Kidney (tissue), 14 donors: ENCODE results near the gene ACVR1. TPM values are rescaled to one million over a fixed set of nuclear protein-coding genes. Genes with fewer than 3 reads are reported as not detected.
A peak's percentile ranks its signal among the peaks of the same experiment; 100 is the strongest.

Source experiments
- DNase-seq, 5 donors: peaks; one replicate each; pipeline ENCODE4 v3.0.0-alpha.2; 2013 to 2020
- FAIRE-seq: peaks from 2 replicates; lab custom pipeline; 2012; peaks lifted over from hg19 to GRCh38; lab: Jason Lieb, UNC
- H3K27ac ChIP-seq, 2 donors: one replicate each; pipeline ENCODE4 v1.7.0; 2013; ENCODE audit warnings: low read depth in 2 of 2, low read length in 2 of 2, inconsistent platforms in 1 of 2
- H3K27me3 ChIP-seq: one replicate; pipeline ENCODE4 v1.7.1; 2013; ENCODE audit warnings: low read length, inconsistent platforms; ENCODE audit not compliant: control insufficient read depth, insufficient read depth
- H3K36me3 ChIP-seq, 3 donors: one replicate each; pipeline versions ENCODE4 v1.7.0 to v1.7.1; 2013; ENCODE audit warnings: low read length in 3 of 3, control low read depth in 1 of 3, inconsistent platforms in 1 of 3; ENCODE audit not compliant: insufficient read depth in 3 of 3, control insufficient read depth in 2 of 3
- H3K4me1 ChIP-seq, 3 donors: one replicate each; pipeline versions ENCODE4 v1.7.0 to v1.7.1; 2013; ENCODE audit warnings: low read length in 3 of 3, inconsistent platforms in 1 of 3, low read depth in 1 of 3; ENCODE audit not compliant: control insufficient read depth in 2 of 3, insufficient read depth in 2 of 3
- H3K4me3 ChIP-seq, 3 donors: one replicate each; pipeline versions ENCODE4 v1.7.0 to v1.8.1; 2013; ENCODE audit warnings: low read length in 3 of 3, control low read depth in 1 of 3, inconsistent platforms in 1 of 3
- H3K9ac ChIP-seq, 3 donors: one replicate each; pipeline versions ENCODE4 v1.7.0 to v1.7.1; 2013; ENCODE audit warnings: low read length in 3 of 3, control low read depth in 1 of 3, inconsistent platforms in 1 of 3
- H3K9me3 ChIP-seq, 3 donors: one replicate each; pipeline versions ENCODE4 v1.7.0 to v1.7.1; 2013; ENCODE audit warnings: low read length in 3 of 3, control low read depth in 1 of 3, inconsistent platforms in 1 of 3; ENCODE audit not compliant: control insufficient read depth in 2 of 3, insufficient read depth in 1 of 3
- CTCF ChIP-seq: IDR thresholded peaks from 3 replicates; pipeline ENCODE4 v1.5.1; 2012; ENCODE audit warnings: mild to moderate bottlenecking, moderate library complexity, borderline replicate concordance; ENCODE audit not compliant: insufficient read depth; ENCODE audit errors: extremely low read depth
- intact Hi-C: fragments of 100-400 bp; cut with DNase I; formaldehyde crosslinking; loops from one replicate; pipeline ENCODE4 v1.11.1; 2022
- polyA plus RNA-seq: library from polyadenylated mRNA; stranded (reverse); fragments of 350-450 nt; fragmentation: Illumina TruSeq; extraction: RNeasy Lipid Tissue Mini Kit (QIAGEN cat#74804); gene quantifications from one replicate; pipeline ENCODE4 v1.2.3, GENCODE V29; 2014; ENCODE audit warnings: low read depth, low replicate concordance; ENCODE audit not compliant: insufficient read depth
- total RNA-seq: library from RNA; stranded (reverse); fragmentation: NEBNext Ultra II Directional; extraction: Animal tissue kit (Norgen Biotek cat#: 25700); gene quantifications from one replicate; pipeline ENCODE4 v1.2.1, GENCODE V29; 2021
- donor health status: control.
- donor health status: control.
- donor health status: control.
- donor health status: control.
- donor health status: control.
- donor health status: DM: yes; HTN: yes; CAD: no.
- donor health status: Normal renal cell carcinoma (clear cell type).

Gene ACVR1
- total and polyA plus RNA-seq, 2 donors from 2014 or later: 16.3 to 38.3 TPM

GRCh38 chr2:157751462-157752058 lies 124.6 kb downstream of the ACVR1 start:
- intact Hi-C loops: no loop called here

GRCh38 chr2:157749684-157750083 lies 126.4 kb downstream of the ACVR1 start:
- intact Hi-C loops: no loop called here
- Histone ChIP-seq H3K4me1 (no peaks in the 10 kb centered on the region), H3K27me3 (no peaks in the 10 kb centered on the region), H3K27ac (no peak overlapping the region), H3K9me3 (no peaks in the 10 kb centered on the region), H3K36me3 (peaks cover 0 to 8% (median 3%) of the 10 kb centered on the region in 3 donors), H3K4me3 (no peak overlapping the region), H3K9ac (no peak overlapping the region)
- TF ChIP-seq CTCF: no peak
- DNase-seq (no peak), FAIRE-seq (no peak)

More at GRCh38 chr2:157751462-157752058, 124.6 kb downstream of the ACVR1 start:
- H3K27ac ChIP-seq: peak overlapping the region; percentile 11 to 38
- peaks cover 4 to 8% (median 5%) of the 10 kb centered on the region in 3 donors for H3K36me3 ChIP-seq
- DNase-seq (peak in 1 of 5 donors; percentile 80), FAIRE-seq (no peak)
- no peak overlapping the region for H3K9ac ChIP-seq
- H3K4me3 ChIP-seq: no peak overlapping the region
- no peaks in the 10 kb centered on the region for H3K27me3 ChIP-seq
- no peak for TF ChIP-seq CTCF
- peaks cover 0 to 10% (median 1%) of the 10 kb centered on the region in 3 donors for H3K9me3 ChIP-seq
- no peaks in the 10 kb centered on the region for H3K4me1 ChIP-seq

GRCh38 chr2:157748371-157749142 lies 127.6 kb downstream of the ACVR1 start:
- Histone ChIP-seq H3K36me3 (peaks cover 0 to 8% (median 3%) of the 10 kb centered on the region in 3 donors), H3K9me3 (no peaks in the 10 kb centered on the region), H3K9ac (no peak overlapping the region), H3K27ac (no peak overlapping the region), H3K4me1 (no peaks in the 10 kb centered on the region), H3K27me3 (no peaks in the 10 kb centered on the region), H3K4me3 (no peak overlapping the region)
- FAIRE-seq (no peak), DNase-seq (no peak)
- TF ChIP-seq CTCF: no peak
- intact Hi-C loops: no loop called here
